Esophagus mucosa (tissue), 1 donor: ENCODE data around the gene ATP9B. TPM values are rescaled to one million over a fixed set of nuclear protein-coding genes. Genes with fewer than 3 reads are reported as not detected.
A peak's percentile ranks its signal among the peaks of the same experiment; 100 is the strongest.
"Not testable (repeated sequence)": the region's sequence is repeated elsewhere in the genome, so short reads cannot be mapped to it uniquely, and the experiment has no call there.

Experiments
- ATAC-seq: fragments of 200-7000 bp; cut with Tn5 transposase; one replicate; pipeline ENCODE4 v1.9.1; 2020
- total RNA-seq: library from RNA; stranded (reverse); gene quantifications from one replicate; pipeline ENCODE4 v1.2.4, GENCODE V29; 2023
- donor health status: DM: yes; HTN: yes; CAD: no.

The ATP9B gene
- total RNA-seq, 1 donor from 2014 or later, result 19.6 TPM

- ATAC-seq, result no peak
These were observed 298.3 kb downstream of the ATP9B start for GRCh38 chr18:79367480-79367879.

DNA sequence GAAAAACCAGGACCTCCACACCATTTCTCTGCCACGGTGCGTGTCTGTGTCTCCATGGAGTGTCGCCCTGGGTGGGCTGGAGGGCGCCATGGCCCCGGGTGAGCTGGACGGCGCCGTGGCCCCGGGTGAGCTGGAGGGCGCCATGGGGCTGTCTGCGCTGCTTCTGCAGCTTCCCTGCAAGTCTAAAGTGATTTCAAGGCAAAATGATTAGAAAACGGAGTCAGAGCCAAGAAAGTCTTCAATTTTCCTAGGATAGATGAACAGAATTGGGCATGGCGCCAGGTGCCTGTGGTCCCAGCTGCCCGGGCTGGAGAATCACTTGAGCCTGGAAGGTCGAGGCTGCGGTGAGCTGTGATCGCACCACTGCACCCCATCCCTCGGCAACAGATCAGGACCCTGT, 298.8 kb downstream of the ATP9B start:
- no peak for ATAC-seq

- ATAC-seq, result no peak
These were observed 299.5 kb downstream of the ATP9B start for GRCh38 chr18:79368681-79369080.

- no peak for ATAC-seq
These were observed 302.4 kb downstream of the ATP9B start for GRCh38 chr18:79371561-79372121.

DNA sequence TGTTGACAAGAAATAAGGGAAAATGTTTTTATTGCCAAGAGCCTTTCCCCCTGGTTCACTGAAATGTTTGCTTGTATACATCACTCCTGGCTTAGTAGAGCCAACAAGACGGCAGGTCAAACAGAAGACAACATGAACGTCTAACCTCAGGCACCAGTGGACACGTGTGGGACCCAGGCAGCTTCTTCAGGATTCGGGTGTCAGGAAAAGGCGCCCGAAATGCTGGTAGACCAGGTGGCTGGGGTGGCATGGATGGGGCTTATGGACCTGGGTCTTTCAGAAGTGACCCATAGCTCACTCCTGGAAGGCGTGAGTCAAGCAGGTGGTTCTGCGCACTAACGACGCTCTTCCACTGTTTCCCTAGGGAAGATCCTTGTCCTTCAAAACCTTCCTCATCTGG, 303.3 kb downstream of the ATP9B start:
- ATAC-seq, result no peak

- no peak for ATAC-seq
These were observed 303.8 kb downstream of the ATP9B start for GRCh38 chr18:79372991-79373390.

- ATAC-seq, result no peak
These were observed 304.5 kb downstream of the ATP9B start for GRCh38 chr18:79373736-79374135.

DNA sequence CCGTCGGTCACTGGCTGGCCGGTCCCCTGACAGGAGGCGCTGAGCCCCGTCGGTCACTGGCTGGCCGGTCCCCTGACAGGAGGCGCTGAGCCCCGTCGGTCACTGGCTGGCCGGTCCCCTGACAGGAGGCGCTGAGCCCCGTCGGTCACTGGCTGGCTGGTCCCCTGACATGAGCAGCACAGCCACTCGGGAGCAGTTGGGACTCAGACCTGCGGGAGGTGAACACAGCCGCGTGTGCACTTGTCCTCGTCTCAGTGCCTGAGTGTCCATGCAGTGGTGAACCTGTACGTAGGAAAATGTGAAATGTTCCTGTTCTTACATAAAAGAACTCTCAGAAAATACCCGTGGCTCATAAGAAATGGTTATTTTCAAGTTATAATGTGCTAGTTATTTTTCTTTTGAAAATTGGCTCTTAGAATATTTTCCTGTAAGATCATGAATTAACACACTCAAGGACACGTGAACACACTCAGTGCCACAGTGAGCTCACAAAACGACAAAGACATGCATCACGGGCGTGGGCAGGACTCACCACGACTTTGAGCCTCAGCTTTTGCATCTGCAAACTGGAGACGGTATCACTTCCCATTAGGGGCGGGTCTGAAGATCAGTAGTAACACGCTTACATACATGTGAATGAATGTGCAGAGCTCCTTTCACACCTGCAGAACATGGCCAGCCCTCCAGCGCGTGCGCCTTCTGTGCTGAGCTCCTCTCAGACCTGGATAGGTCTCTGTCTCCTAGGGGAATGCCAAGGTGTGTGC, 305.4 kb downstream of the ATP9B start:
- ATAC-seq, result no peak

DNA sequence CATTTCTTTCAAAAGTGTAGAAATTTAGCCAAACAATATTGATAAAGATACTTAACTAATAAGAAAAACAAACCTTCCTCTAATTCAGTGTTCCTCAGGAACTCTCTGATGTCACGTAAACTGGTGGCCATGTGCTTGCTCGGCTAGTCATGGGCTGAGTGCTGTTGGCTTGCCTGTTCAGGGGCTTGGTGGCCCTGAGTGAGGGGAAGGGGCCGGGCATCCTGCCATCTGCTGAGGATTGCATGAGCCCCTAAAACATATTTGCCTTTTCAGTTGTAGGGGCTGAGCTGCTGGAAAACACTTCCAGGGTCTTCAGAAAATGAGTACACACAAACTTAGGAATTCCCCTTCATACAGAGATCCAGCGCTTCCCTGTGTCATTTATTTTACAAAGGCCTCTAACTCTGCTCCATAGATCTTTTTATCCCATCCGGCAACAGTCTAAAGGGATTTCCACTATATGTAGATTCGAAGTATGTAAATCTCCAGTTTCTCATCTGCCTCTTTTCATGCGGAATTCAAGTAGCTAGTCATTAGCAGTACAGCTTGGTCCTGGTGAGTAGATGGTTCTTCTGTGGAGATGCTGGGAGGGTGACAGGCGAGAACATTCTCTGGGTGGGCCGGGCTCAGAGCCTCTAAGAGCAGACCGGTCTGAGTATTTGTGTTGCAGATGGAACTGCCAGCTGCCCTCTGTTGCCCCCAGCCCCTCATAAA, 306.4 kb downstream of the ATP9B start:
- ATAC-seq, result no peak

- not testable (repeated sequence) for ATAC-seq
These were observed 307.5 kb downstream of the ATP9B start for GRCh38 chr18:79376661-79377060.

DNA sequence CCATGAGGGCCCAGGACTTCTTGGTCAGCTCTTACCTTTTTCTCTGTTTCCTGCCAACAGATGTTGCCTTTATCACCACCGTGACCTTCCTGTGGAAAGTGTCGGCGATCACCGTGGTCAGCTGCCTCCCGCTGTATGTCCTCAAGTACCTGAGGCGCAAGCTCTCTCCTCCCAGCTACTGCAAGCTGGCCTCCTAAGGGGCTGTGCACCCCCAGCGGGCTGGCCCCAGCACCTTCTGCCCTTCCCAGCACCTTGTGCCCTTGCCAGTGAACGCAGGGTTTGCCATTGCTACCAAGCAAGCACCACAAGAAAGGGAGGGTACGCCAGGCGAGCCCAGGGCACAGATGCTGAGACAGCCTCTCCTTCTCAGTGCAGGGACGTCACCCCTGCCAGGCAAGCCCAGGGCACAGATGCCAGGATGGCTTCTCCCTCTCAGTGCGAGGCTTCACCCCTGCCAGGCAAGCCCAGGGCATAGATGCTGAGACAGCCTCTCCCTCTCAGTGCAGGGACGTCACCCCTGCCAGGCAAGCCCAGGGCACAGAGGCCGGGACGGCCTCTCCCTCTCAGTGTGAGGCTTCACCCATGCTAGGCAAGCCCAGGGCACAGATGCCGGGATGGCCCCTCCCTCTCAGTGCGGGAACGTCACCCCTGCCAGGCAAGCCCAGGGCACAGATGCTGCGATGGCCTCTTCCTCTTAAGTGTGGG, 308.1 kb downstream of the ATP9B start:
- no peak for ATAC-seq

DNA sequence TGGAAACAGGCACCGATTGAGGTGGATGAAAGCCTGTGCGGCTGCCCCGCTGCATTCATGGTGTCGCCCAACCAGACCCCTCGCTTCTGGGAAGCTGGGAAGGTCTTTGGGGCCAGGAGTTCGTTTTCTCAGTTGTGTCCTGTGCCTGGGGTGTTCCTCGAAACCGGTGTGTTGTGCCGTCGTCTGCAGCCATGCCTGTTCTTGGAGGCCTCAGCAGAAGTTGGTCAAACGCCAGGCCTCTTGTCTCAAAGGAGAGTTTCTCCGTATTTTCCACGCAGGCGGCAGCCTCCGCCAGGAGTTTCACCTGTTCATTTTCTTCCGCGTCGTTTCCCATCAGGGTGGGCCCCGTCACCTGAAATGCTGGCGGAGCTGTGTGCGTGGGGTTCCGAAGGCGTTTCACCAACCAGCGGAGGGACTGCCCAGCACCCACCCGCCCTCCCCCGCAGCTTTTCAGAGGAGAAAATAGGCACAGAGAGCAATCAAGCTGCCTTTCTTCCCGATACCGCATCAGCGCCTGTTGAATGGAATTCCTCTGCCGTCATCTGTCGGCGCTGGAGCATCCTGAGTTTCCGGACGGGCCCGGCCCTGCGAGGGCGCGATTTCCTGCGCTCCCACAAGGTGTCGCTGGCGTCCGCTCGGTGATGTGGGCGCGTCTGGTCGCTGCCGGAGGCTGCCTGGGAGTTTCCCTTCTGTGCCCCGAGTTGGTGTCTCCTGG, 309.5 kb downstream of the ATP9B start:
- peak; percentile 85 for ATAC-seq

DNA sequence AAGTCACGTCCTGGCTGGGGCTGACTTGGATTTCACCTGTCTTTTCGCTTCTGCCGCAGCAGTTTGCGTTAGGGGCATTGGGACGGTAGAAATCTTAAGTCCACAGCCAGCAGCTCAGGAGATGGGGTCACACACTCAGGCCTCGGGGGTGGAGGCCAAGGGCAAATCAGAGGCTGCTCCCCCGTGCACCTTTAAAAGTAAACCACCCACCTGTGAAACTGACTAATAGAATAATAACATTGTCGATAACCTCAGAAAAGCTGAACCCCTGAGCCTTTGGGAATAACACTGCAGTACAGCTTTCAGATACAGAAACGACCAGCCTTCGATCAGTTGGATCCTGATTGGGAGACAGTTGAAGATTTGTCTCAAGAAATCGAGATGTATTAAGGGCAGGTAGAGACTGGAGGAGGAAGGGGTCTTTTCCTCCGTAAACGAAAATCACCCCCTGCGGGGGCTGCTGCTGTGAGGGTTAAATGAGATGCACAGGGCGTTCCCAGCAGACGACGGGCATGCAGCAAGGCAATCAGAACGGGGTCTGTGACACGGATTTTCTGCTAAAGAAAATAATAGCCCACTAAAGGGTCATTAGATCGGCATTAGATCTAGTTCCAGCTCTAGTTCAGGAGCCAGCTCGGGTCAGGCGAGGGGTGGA, 310.2 kb downstream of the ATP9B start:
- ATAC-seq, result no peak

DNA sequence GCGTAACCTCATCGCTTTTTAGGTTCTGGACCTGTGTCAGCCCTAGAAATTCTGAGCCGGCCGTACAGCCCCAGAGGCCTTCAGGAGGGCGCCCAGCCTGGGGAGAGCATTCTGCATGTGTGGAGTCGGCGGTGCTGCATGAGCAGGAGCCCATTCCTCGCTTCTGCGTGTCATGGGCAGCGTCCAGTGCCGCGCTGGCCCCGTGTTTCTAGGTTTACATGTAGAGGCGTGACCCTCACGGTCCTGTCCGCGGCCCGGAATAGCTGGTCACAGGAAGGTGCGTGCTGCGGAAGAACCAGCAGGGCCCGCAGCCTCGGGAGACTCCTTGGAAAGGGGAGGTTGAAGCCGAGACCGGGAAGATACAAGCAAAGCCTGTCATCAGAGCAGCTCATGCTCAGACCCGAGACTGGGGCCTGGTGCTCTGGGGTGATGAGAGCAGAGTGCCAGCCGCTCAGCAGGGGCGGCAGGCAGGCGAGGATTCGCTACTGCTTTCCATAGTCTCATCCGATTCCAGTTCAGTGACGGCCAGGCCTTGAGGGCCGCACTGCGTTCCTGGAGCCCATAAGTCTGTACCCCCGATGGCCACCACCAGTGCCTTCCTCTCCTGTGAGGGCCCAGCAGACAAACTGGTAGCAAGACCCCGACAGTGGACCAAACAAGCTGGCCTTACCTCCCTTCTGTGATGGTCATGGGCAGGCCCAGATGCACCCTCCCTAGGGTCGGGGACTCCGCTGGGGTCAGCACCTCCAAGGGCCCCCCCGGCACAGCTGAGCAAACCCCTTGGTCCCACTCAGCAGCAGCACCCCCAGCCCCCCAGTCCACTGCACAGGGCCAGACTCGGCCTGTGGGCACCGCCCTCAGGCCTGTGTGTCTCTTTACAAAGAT, 311.0 kb downstream of the ATP9B start:
- no peak for ATAC-seq

DNA sequence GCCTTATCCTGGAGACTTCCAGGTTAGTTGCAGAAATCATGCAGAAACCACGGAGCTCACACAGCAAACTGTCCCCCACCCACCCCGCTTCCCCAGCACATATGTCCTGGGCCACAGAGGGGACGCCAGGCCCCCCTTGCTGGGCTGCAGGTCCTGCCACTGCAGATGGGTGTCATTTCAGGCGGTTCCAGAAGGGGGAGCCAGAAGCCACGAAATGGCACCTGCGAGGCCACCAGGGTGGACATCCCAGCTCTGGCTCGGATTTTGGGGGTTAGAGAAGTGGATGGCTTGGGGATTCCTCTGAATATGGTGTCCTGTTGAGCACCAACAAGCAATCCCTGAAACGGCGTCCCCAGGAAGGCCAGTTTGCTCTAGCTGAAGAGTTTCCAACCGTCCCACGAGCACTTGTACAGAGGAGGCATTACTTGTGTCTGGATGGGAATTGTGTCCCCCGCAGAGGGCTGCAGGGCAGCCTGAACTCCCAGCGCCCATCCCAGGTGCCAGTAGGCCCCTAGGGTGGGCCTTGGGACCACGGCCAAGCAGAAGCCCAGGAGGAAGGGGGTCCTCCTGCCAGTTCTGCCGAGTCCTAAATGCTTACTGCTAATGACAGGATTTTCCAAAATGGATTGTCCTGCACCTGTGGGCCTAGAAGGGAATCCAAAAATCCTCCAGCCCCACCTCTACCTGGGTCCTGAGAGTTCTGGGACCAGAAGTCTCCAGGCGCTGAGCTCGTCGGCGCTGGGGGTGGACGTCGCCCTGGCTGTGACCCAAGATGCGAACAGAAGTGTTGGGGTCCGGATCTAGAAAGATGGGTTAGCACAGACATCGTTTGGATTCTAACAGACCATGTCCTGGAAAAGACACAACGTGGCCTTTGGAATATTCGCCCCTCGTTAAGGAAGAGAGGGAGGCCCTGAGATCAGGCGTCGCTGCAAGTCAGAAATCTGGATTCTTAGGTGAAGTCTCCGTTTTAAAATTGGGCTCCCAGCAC, 311.9 kb downstream of the ATP9B start:
- ATAC-seq, result peak; percentile 17

DNA sequence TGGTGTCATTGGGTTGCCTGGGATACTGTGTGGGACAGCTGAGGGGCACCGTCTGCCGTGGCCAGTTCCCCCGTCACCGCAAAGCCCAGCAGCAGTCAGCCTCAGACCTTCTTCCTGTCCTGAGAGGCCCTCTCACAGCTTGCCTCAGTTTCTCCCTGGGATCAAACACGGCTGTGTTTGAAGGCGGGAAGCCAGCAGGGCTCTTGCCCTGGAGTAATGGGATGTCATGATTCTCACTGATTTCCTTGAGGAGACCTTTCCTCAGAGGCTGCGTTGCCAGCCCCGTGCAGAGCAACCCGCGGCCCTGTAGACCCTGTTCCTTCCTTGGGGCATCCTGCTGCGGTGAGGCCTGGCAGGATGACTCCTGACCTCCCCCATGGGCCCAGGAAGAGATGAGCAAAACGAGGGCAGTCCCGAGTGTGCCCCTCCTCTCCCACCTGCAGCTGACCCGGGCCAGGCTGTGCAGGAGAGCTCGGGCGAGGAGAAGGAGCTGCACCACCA, 312.7 kb downstream of the ATP9B start:
- ATAC-seq, result no peak

DNA sequence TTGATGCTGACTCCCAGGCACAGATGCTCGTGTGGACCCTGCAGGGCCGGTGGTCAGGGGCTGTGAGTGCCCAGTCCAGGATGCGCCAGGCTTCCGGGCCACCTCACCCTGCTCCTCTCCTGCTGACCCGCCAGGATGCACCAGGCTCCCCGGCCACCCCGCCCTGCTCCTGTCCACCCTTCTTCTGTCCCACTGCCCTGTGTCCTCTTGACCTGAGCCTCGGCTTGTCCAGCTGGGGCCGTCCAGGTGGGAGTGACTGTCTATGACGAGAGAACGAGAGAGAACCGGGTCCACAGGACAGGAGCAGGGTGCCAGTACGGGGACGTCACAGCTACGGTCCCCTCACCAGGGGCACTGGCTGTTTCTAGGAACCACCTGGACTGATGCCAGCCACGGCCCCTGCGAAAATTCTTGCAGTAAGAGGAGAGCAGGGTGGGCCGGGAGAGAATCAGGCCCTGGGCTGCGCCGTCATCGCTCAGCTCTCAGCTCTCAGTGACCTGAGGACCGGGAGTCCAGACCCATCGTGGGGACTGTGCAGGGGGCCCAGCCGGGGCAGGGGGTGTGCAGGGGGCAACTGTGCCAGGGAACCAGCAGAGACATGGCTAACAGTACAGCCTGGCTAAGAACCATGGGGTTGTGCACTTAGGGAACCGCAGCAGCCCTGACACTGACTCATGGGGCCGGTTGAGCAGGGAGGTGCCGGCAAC, 313.6 kb downstream of the ATP9B start:
- peak; percentile 63 for ATAC-seq

GRCh38 chr18:79383388-79384056, 314.3 kb downstream of the ATP9B start:
- no peak for ATAC-seq
